HepG2 (cell line): ENCODE results near the gene ABTB2. TPM values are rescaled to one million over a fixed set of nuclear protein-coding genes. Genes with fewer than 3 reads are reported as not detected.

ENCODE experiments used
- AGO1 ChIP-seq: fragments of 200-400 bp; formaldehyde crosslinking; IDR thresholded peaks from 2 replicates; pipeline ENCODE4 v1.6.1; 2017; ENCODE audit warnings: mild to moderate bottlenecking, low read depth, low read length, moderate library complexity; ENCODE audit not compliant: poor library complexity, severe bottlenecking
- FOXJ3 ChIP-seq: sonication (generic); formaldehyde crosslinking; IDR thresholded peaks from 2 replicates; pipeline ENCODE4 v1.4.0; 2020; ENCODE audit warnings: missing genetic modification reagents, mild to moderate bottlenecking, borderline replicate concordance
- FOXO1 ChIP-seq: sonication (generic); formaldehyde crosslinking; IDR thresholded peaks from 2 replicates; pipeline ENCODE4 v1.4.0; 2020; ENCODE audit warnings: missing genetic modification reagents
- JUN ChIP-seq: sonication (generic); formaldehyde crosslinking; IDR thresholded peaks from 2 replicates; pipeline ENCODE4 v1.4.0; 2020; ENCODE audit warnings: mild to moderate bottlenecking, missing genetic modification reagents
- MAZ ChIP-seq, 2 experiments: sonication (generic) in 1 of 2; formaldehyde crosslinking in 1 of 2; IDR thresholded peaks; 2 replicates each; pipeline versions ENCODE4 v1.5.0 to v1.6.1; 2012 to 2020; ENCODE audit warnings: low read depth in 2 of 2, mild to moderate bottlenecking in 2 of 2, borderline replicate concordance in 1 of 2, improper control_type of control experiment in 1 of 2, low read length in 1 of 2, missing genetic modification reagents in 1 of 2, moderate library complexity in 1 of 2
- NFE2 ChIP-seq: sonication (generic); formaldehyde crosslinking; IDR thresholded peaks from 2 replicates; pipeline ENCODE4 v1.4.0; 2020; ENCODE audit warnings: missing genetic modification reagents
- RAD51 ChIP-seq: fragments of 450-650 bp; IDR thresholded peaks from 2 replicates; pipeline ENCODE4 v1.6.1; 2016; ENCODE audit warnings: borderline replicate concordance
- TBX3 ChIP-seq: fragments of 450-650 bp; IDR thresholded peaks from 2 replicates; pipeline ENCODE4 v1.6.1; 2017; ENCODE audit warnings: antibody characterized with exemption, mild to moderate bottlenecking, inconsistent platforms, borderline replicate concordance
- TRIM24 ChIP-seq: sonication (generic); formaldehyde crosslinking; IDR thresholded peaks from 2 replicates; pipeline ENCODE4 v1.8.0; 2022; ENCODE audit warnings: mild to moderate bottlenecking, missing genetic modification reagents
- ZFY ChIP-seq: sonication (generic); formaldehyde crosslinking; IDR thresholded peaks from 2 replicates; pipeline ENCODE4 v1.4.0; 2020; ENCODE audit warnings: missing genetic modification reagents
- ZMYM4 ChIP-seq: sonication (generic); formaldehyde crosslinking; IDR thresholded peaks from 2 replicates; pipeline ENCODE4 v1.8.1; 2023; ENCODE audit warnings: mild to moderate bottlenecking, missing genetic modification reagents
- ZNF12 ChIP-seq: sonication (generic); formaldehyde crosslinking; IDR thresholded peaks from 2 replicates; pipeline ENCODE4 v1.5.0; 2020; ENCODE audit warnings: missing genetic modification reagents
- ZNF207 ChIP-seq: fragments of 450-650 bp; IDR thresholded peaks from 2 replicates; pipeline ENCODE4 v1.6.1; 2016; ENCODE audit warnings: antibody characterized with exemption, borderline replicate concordance
- ZNF383 ChIP-seq: sonication (generic); formaldehyde crosslinking; IDR thresholded peaks from 2 replicates; pipeline ENCODE4 v1.4.0; 2020; ENCODE audit warnings: missing genetic modification reagents, mild to moderate bottlenecking, borderline replicate concordance
- ZNF607 ChIP-seq: sonication (generic); formaldehyde crosslinking; IDR thresholded peaks from 2 replicates; pipeline ENCODE4 v1.5.1; 2020; ENCODE audit warnings: missing genetic modification reagents, mild to moderate bottlenecking, borderline replicate concordance
- ZNF777 ChIP-seq: sonication (generic); formaldehyde crosslinking; IDR thresholded peaks from 2 replicates; pipeline ENCODE4 v1.4.0; 2020; ENCODE audit warnings: missing genetic modification reagents
- polyA plus RNA-seq, 8 experiments: library from polyadenylated mRNA; depleted of rRNA in 3 of 8; stranded (reverse) in 7 of 8; unstranded in 1 of 8; fragments of >200 nt; fragmentation: Illumina TruSeq in 4 of 8; extraction: Trizol in 4 of 8; gene quantifications; 2 replicates each; pipeline versions ENCODE4 v1.2.1 to v1.2.3, GENCODE V29; 2011 to 2016; ENCODE audit warnings: low read depth in 4 of 8, missing spikeins in 1 of 8, mixed read lengths in 1 of 8; ENCODE audit not compliant: insufficient read depth in 1 of 8
- total RNA-seq, 5 experiments: library from RNA; depleted of rRNA; stranded (reverse); fragments of >200 nt; fragmentation: Illumina TruSeq; extraction: Trizol; gene quantifications; 2 replicates each; pipeline ENCODE4 v1.2.3, GENCODE V29; 2016; ENCODE audit warnings: low read depth in 1 of 5
- TF ChIP-seq, protein P1 (sequence below): sonication (generic); formaldehyde crosslinking; IDR thresholded peaks from 2 replicates; pipeline ENCODE4 v1.9.0; 2021; ENCODE audit warnings: missing genetic modification reagents, borderline replicate concordance
- TF ChIP-seq, protein P2 (sequence below): IDR thresholded peaks from 2 replicates; pipeline ENCODE4 v1.6.1; 2018; ENCODE audit warnings: missing genetic modification reagents
- TF ChIP-seq, protein P3 (sequence below): IDR thresholded peaks from 2 replicates; pipeline ENCODE4 v1.6.1; 2016; ENCODE audit warnings: low read depth, borderline replicate concordance
- TF ChIP-seq, protein P4 (sequence below): sonication (generic); formaldehyde crosslinking; IDR thresholded peaks from 2 replicates; pipeline ENCODE4 v1.8.1; 2023; ENCODE audit warnings: mild to moderate bottlenecking, missing genetic modification reagents

ABTB2 gene
- total and polyA plus RNA-seq, 2 of the 13 experiments (the other 11 are each of a cell fraction or from before 2014, with no cell fraction given), result 5.1 to 15.4 TPM

DNA sequence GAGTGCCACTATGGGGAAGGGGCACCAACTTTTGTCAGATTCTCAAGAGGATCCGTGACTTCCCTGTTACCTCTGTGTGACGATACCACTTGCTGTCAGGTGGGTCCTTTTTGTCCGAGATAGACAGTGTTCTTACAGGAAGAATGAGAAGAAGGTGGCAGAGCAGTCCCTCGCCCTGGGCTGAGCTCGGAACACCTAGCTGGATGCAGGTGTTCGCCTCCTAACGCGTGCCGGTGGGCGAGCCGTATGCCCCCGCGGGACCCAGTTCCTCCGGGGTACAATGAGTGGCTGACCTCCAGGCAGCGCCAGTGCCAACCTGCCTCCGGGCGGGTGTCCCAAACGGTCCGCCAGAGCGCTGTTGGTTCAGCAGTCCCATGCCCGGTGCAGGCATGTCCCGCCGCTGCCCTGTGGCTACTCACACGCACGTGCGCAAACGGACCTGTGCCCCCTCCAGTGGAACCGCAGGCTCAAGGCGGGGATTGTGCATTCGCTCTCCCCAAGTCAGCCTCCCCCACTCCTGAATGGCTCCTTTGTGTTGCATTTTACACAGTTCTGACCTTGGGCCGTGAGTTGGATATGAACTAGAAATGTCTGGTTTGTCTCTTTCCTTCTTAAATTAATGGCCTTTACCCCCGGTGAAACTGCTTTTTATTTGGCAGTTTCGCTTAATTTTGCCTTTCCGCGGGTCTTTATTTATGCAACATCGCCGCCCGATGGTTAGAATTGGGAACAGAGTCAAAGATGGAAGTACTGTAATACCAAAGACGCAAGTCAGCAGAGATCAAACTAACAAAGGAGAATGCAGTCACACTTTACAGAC, 1.1 kb upstream of the ABTB2 start (continued):
- TF ChIP-seq MAZ (IDR thresholded peaks at IDR 0.05; ENCODE audit: borderline replicate concordance, low read depth, low read length) (no peak), MAZ (CRISPR knock-in tag; IDR thresholded peaks at IDR 0.05; ENCODE audit: low read depth) (peak; percentile 29; the same call in 1 of the 2 replicates), FOXJ3 (CRISPR knock-in tag) (no peak; the same call in 1 of the 2 replicates), ZNF777 (CRISPR knock-in tag) (peak; percentile 82), ZMYM4 (CRISPR knock-in tag) (peak; percentile 73), AGO1 (no peak), ZNF607 (CRISPR knock-in tag) (no peak), ZNF207 (no peak), ZFY (peak; percentile 25; the same call in 1 of the 2 replicates), TBX3 (peak; percentile 22; the same call in 1 of the 2 replicates), ZNF383 (no peak), FOXO1 (CRISPR knock-in tag) (no peak; the same call in 1 of the 2 replicates), TRIM24 (CRISPR knock-in tag) (no peak), RAD51 (no peak), NFE2 (CRISPR knock-in tag) (no peak), ZNF12 (CRISPR knock-in tag) (peak; percentile 32; the same call in 1 of the 2 replicates), JUN (CRISPR knock-in tag) (no peak)
- TF ChIP-seq, protein P1, sequence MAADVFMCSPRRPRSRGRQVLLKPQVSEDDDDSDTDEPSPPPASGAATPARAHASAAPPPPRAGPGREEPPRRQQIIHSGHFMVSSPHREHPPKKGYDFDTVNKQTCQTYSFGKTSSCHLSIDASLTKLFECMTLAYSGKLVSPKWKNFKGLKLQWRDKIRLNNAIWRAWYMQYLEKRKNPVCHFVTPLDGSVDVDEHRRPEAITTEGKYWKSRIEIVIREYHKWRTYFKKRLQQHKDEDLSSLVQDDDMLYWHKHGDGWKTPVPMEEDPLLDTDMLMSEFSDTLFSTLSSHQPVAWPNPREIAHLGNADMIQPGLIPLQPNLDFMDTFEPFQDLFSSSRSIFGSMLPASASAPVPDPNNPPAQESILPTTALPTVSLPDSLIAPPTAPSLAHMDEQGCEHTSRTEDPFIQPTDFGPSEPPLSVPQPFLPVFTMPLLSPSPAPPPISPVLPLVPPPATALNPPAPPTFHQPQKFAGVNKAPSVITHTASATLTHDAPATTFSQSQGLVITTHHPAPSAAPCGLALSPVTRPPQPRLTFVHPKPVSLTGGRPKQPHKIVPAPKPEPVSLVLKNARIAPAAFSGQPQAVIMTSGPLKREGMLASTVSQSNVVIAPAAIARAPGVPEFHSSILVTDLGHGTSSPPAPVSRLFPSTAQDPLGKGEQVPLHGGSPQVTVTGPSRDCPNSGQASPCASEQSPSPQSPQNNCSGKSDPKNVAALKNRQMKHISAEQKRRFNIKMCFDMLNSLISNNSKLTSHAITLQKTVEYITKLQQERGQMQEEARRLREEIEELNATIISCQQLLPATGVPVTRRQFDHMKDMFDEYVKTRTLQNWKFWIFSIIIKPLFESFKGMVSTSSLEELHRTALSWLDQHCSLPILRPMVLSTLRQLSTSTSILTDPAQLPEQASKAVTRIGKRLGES, result no peak
- TF ChIP-seq, protein P2, sequence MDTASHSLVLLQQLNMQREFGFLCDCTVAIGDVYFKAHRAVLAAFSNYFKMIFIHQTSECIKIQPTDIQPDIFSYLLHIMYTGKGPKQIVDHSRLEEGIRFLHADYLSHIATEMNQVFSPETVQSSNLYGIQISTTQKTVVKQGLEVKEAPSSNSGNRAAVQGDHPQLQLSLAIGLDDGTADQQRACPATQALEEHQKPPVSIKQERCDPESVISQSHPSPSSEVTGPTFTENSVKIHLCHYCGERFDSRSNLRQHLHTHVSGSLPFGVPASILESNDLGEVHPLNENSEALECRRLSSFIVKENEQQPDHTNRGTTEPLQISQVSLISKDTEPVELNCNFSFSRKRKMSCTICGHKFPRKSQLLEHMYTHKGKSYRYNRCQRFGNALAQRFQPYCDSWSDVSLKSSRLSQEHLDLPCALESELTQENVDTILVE, result 0 out of 2 replicates have a peak, but pooled peaks have one; percentile 15
- TF ChIP-seq, protein P3, sequence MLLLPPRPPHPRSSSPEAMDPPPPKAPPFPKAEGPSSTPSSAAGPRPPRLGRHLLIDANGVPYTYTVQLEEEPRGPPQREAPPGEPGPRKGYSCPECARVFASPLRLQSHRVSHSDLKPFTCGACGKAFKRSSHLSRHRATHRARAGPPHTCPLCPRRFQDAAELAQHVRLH (CRISPR knock-in tag), result peak; percentile 21; the same call in 1 of the 2 replicates
- TF ChIP-seq, protein P4, sequence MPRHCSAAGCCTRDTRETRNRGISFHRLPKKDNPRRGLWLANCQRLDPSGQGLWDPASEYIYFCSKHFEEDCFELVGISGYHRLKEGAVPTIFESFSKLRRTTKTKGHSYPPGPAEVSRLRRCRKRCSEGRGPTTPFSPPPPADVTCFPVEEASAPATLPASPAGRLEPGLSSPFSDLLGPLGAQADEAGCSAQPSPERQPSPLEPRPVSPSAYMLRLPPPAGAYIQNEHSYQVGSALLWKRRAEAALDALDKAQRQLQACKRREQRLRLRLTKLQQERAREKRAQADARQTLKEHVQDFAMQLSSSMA (CRISPR knock-in tag), result no peak
